SU-DHL-6 (cell line): ENCODE results near the gene DPP10.

Source experiments
- EZH2phosphoT487 ChIP-seq: fragments of 200-600 bp; sonication (generic), shearing (Covaris generic); conservative IDR thresholded peaks from 2 replicates; pipeline ENCODE4 v1.6.1; 2018; ENCODE audit warnings: mild to moderate bottlenecking, antibody characterized with exemption, low read length, moderate library complexity, mixed read lengths
- TF ChIP-seq, protein P1 (sequence below): fragments of 200-600 bp; sonication (generic); IDR thresholded peaks from one replicate; pipeline ENCODE4 v1.5.1; 2017; ENCODE audit warnings: antibody characterized with exemption, mild to moderate bottlenecking, low read length, moderate library complexity; ENCODE audit not compliant: insufficient read depth, poor library complexity, severe bottlenecking

DNA sequence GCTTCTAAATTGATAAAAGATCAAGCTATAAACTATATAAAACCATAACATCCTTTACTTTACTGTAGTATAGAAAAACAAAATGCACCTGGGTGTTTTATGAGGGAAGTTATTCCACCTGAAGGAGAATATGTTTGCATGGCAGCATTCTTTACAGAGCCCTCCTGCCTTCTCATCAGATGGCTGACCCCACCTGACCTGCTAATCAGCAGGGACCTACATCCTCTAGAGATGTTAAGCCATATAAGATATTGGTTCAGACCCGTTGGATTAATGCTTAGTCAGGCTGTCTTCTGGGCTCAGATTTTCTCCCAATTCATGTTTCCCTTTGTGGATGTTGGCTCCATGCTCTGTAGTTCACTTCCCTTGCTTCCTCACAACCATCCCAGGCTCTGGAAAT, 414.8 kb downstream of the DPP10 start:
- TF ChIP-seq, protein P1, sequence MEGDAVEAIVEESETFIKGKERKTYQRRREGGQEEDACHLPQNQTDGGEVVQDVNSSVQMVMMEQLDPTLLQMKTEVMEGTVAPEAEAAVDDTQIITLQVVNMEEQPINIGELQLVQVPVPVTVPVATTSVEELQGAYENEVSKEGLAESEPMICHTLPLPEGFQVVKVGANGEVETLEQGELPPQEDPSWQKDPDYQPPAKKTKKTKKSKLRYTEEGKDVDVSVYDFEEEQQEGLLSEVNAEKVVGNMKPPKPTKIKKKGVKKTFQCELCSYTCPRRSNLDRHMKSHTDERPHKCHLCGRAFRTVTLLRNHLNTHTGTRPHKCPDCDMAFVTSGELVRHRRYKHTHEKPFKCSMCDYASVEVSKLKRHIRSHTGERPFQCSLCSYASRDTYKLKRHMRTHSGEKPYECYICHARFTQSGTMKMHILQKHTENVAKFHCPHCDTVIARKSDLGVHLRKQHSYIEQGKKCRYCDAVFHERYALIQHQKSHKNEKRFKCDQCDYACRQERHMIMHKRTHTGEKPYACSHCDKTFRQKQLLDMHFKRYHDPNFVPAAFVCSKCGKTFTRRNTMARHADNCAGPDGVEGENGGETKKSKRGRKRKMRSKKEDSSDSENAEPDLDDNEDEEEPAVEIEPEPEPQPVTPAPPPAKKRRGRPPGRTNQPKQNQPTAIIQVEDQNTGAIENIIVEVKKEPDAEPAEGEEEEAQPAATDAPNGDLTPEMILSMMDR = no peak
- no peak for TF ChIP-seq EZH2phosphoT487
